ENCODE results near the gene CDCP2.
"Not testable (repeated sequence)": the region's sequence is repeated elsewhere in the genome, so short reads cannot be mapped to it uniquely, and the experiment has no call there.

Gene CDCP2

GRCh38 chr1:54117815-54118563 is 34.8 kb downstream of the CDCP2 start:
- DNase-seq (ENCODE audit: low read depth in 3 of 3), result no peak

- no peak for DNase-seq (ENCODE audit: low read depth in 3 of 3)
Measured at GRCh38 chr1:54115520-54115919, 37.3 kb downstream of the CDCP2 start.

- no peak for DNase-seq (ENCODE audit: low read depth in 3 of 3)
Measured at GRCh38 chr1:54114955-54115354, 37.8 kb downstream of the CDCP2 start.

- DNase-seq (ENCODE audit: low read depth in 3 of 3), result no peak
Measured at GRCh38 chr1:54114001-54114400, 38.8 kb downstream of the CDCP2 start.

- no peak for DNase-seq (ENCODE audit: low read depth in 3 of 3)
Measured at GRCh38 chr1:54112705-54113368, 40.0 kb downstream of the CDCP2 start.

- no peak for DNase-seq (ENCODE audit: low read depth in 3 of 3)
Measured at GRCh38 chr1:54112027-54112426, 40.8 kb downstream of the CDCP2 start.

GRCh38 chr1:54111624-54112023 is 41.2 kb downstream of the CDCP2 start:
- no peak for DNase-seq (ENCODE audit: low read depth in 3 of 3)

GRCh38 chr1:54110996-54111395 is 41.8 kb downstream of the CDCP2 start:
- DNase-seq (ENCODE audit: low read depth in 3 of 3), result no peak

- no peak for DNase-seq (ENCODE audit: low read depth in 3 of 3)
Measured at GRCh38 chr1:54109129-54110090, 43.4 kb downstream of the CDCP2 start.

- DNase-seq (ENCODE audit: low read depth in 3 of 3), result no peak
Measured at GRCh38 chr1:54108156-54108555, 44.6 kb downstream of the CDCP2 start.

- no peak for DNase-seq (ENCODE audit: low read depth in 3 of 3)
Measured at GRCh38 chr1:54107131-54107530, 45.7 kb downstream of the CDCP2 start.

- DNase-seq (ENCODE audit: low read depth in 3 of 3), result no peak
Measured at GRCh38 chr1:54105736-54106269, 47.0 kb downstream of the CDCP2 start.

- DNase-seq (ENCODE audit: low read depth in 3 of 3), result no peak
Measured at GRCh38 chr1:54105080-54105479, 47.7 kb downstream of the CDCP2 start.

GRCh38 chr1:54104613-54105012 is 48.2 kb downstream of the CDCP2 start:
- DNase-seq (ENCODE audit: low read depth in 3 of 3), result not testable (repeated sequence)

- no peak for DNase-seq (ENCODE audit: low read depth in 3 of 3)
Measured at GRCh38 chr1:54103414-54103813, 49.4 kb downstream of the CDCP2 start.

GRCh38 chr1:54100500-54100899 is 52.3 kb downstream of the CDCP2 start:
- no peak for DNase-seq (ENCODE audit: low read depth in 3 of 3)

GRCh38 chr1:54099061-54099610 is 53.7 kb downstream of the CDCP2 start:
- DNase-seq (ENCODE audit: low read depth in 3 of 3), result no peak

GRCh38 chr1:54096877-54097240 is 55.9 kb downstream of the CDCP2 start:
- no peak for DNase-seq (ENCODE audit: low read depth in 3 of 3)

GRCh38 chr1:54096227-54096876 is 56.4 kb downstream of the CDCP2 start:
- no peak for DNase-seq (ENCODE audit: low read depth in 3 of 3)

GRCh38 chr1:54095546-54096226 is 57.1 kb downstream of the CDCP2 start:
- DNase-seq (ENCODE audit: low read depth in 3 of 3), result no peak

- not testable (repeated sequence) for DNase-seq (ENCODE audit: low read depth in 3 of 3)
Measured at GRCh38 chr1:54094730-54095105, 58.1 kb downstream of the CDCP2 start.

All from stimulated activated CD4-positive, alpha-beta T cell treated with anti-CD3 and anti-CD28 coated beads, TNF-alpha, amount 100 ng/mL, for 48 hours (primary cell).